ENCODE data around the gene TBCC. TPM values are rescaled to one million over a fixed set of nuclear protein-coding genes. Genes with fewer than 3 reads are reported as not detected.

Gene TBCC
- total and polyA plus RNA-seq, 11 donors: 10.4 to 21.7 (median 16.9) TPM

- DNase-seq: no peak
- Histone ChIP-seq H3K36me3 (no peaks in the 10 kb centered on the region), H3K9me3 (no peaks in the 10 kb centered on the region), H3K27me3 (no peaks in the 10 kb centered on the region), H3K4me1 (peaks cover 0 to 18% (median 11%) of the 10 kb centered on the region in 12 donors), H3K27ac (no peak overlapping the region), H3K4me3 (no peak overlapping the region)
- 48 to 76% (median 61%) methylated on average over 2 to 3 of the region's 3 CpGs for WGBS, 4 donors
- TF ChIP-seq POLR2A (IDR thresholded peaks at IDR 0.05) (no peak), CTCF (IDR thresholded peaks at IDR 0.05) (no peak)
- intact Hi-C loops (cut with DNase I): loop anchor here in 9 of 10 donors (5.0 to 10.0 kb wide), 5 partner anchors 37 to 148 kb away; partner anchors contain the start of gene RPL7L1 (in 7 of the 9)
- ATAC-seq: no peak
Observed at GRCh38 chr6:42729731-42730130, 16.2 kb downstream of the TBCC start.

- TF ChIP-seq CTCF (IDR thresholded peaks at IDR 0.05) (no peak), POLR2A (IDR thresholded peaks at IDR 0.05) (no peak)
- Histone ChIP-seq H3K4me3 (peak overlapping the region in 11 of 12 donors; percentile 24 to 71 (median 58)), H3K36me3 (no peaks in the 10 kb centered on the region), H3K4me1 (peaks cover 0 to 18% (median 11%) of the 10 kb centered on the region in 12 donors), H3K27me3 (no peaks in the 10 kb centered on the region), H3K27ac (peak overlapping the region in 11 of 12 donors; percentile 57 to 90 (median 74)), H3K9me3 (no peaks in the 10 kb centered on the region)
- peak in 2 of 4 donors; percentile 7 to 14 for ATAC-seq
- peak in 4 of 5 donors; percentile 11 to 33 (median 26) for DNase-seq
- intact Hi-C loops (cut with DNase I): loop anchor here (2.0 to 10.0 kb wide), 10 partner anchors 19 to 151 kb away; partner anchors contain the start of genes RPL7L1 (in 8 of the 10) and TBCC (in 1 of the 10)
- WGBS, 4 donors: 68 to 88% (median 76%) methylated on average over 22 of the region's 22 CpGs
Observed at GRCh38 chr6:42727627-42728026, 18.3 kb downstream of the TBCC start.

DNA sequence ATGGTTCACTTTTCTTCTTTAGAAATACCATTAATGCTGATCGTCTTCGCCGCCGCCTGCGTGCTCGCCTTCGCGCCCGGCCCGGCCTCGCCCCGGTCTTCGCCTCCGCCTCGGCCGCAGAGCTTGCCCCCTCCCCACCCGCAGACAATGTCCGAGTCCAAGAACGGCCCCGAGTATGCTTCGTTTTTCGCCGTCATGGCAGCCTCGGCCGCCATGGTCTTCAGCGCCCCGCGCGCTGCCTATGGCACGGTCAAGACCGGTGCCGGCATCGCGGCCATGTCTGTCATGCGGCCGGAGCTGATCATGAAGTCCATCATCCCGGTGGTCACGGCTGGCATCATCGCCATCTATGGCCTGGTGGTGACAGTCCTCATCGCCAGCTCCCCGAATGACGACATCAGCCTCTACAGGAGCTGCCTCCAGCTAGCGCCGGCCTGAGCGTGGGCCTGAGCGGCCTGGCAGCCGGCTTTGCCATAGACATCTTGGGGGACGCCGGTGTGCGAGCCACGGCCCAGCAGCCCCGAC is 18.8 kb downstream of the TBCC start:
- TF ChIP-seq POLR2A (IDR thresholded peaks at IDR 0.05) (no peak), CTCF (IDR thresholded peaks at IDR 0.05) (no peak)
- no peaks in the 10 kb centered on the region for H3K9me3 ChIP-seq
- intact Hi-C loops (cut with DNase I): loop anchor here (2.0 to 10.0 kb wide), 10 partner anchors 20 to 152 kb away; partner anchors contain the start of genes RPL7L1 (in 8 of the 10) and TBCC (in 1 of the 10)
- no peaks in the 10 kb centered on the region for H3K27me3 ChIP-seq
- H3K27ac ChIP-seq: peak overlapping the region; percentile 2 to 90 (median 72)
- peak; percentile 28 to 75 (median 38) for DNase-seq
- peaks cover 0 to 18% (median 11%) of the 10 kb centered on the region in 12 donors for H3K4me1 ChIP-seq
- ATAC-seq: peak; percentile 8 to 69 (median 55)
- WGBS, 4 donors: 11 to 29% (median 18%) methylated on average over 36 to 52 of the region's 52 CpGs
- H3K4me3 ChIP-seq: peak overlapping the region; percentile 18 to 71 (median 57)
- H3K36me3 ChIP-seq: no peaks in the 10 kb centered on the region

GRCh38 chr6:42726485-42727086 is 19.3 kb downstream of the TBCC start:
- DNase-seq: peak; percentile 71 to 86 (median 78)
- Histone ChIP-seq H3K4me3 (peak overlapping the region; percentile 18 to 71 (median 57)), H3K9me3 (no peaks in the 10 kb centered on the region), H3K36me3 (no peaks in the 10 kb centered on the region), H3K27me3 (no peaks in the 10 kb centered on the region), H3K27ac (peak overlapping the region; percentile 2 to 90 (median 72)), H3K4me1 (peaks cover 0 to 18% (median 11%) of the 10 kb centered on the region in 12 donors)
- intact Hi-C loops (cut with DNase I): loop anchor here (1.0 to 10.0 kb wide), 11 partner anchors 20 to 152 kb away; partner anchors contain the start of genes RPL7L1 (in 8 of the 10) and TBCC (in 1 of the 10)
- peak; percentile 88 to 95 (median 94) for ATAC-seq
- WGBS, 4 donors: 1 to 4% (median 1%) methylated on average over 14 of the region's 14 CpGs
- peak; percentile 91 to 99 (median 96) for TF ChIP-seq CTCF (IDR thresholded peaks at IDR 0.05)
- TF ChIP-seq POLR2A (IDR thresholded peaks at IDR 0.05): peak in 1 of 2 donors; percentile 15

Data from heart left ventricle (tissue), 16 donors.